ENCODE data around the gene EEPD1. TPM values are rescaled to one million over a fixed set of nuclear protein-coding genes. Genes with fewer than 3 reads are reported as not detected.

EEPD1 gene
- total and polyA plus RNA-seq, 7 experiments from 2014 or later = 2.2 to 15.8 (median 11.3) TPM

- DNase-seq (no peak), ATAC-seq (no peak)
- Mint-ChIP-seq H3K27me3 (peaks cover 0 to 8% (median 0%) of the 10 kb centered on the region in 5 donors), H3K4me1 (peaks cover 0 to 17% (median 5%) of the 10 kb centered on the region in 7 donors), H3K9me3 (no peaks in the 10 kb centered on the region), H3K4me3 (no peak overlapping the region), H3K36me3 (peaks cover 0 to 7% (median 0%) of the 10 kb centered on the region in 5 donors), H3K27ac (no peak overlapping the region)
- CTCF ChIA-PET = no interaction called here
- H3K4me3 ChIP-seq (ENCODE audit: low read length) = no peak overlapping the region
- intact Hi-C loops (cut with micrococcal nuclease) = no loop called here
- H3K4me1 ChIP-seq (ENCODE audit: control insufficient read depth in 2 of 2, insufficient read depth in 2 of 2, low read length in 2 of 2) = no peaks in the 10 kb centered on the region
- POLR2A ChIA-PET = interaction anchor here (0.7 kb wide), 1 partner anchor 458 kb away, joined by 4 read pairs; no protein-coding TSS in a partner anchor
- no peaks in the 10 kb centered on the region for H3K27me3 ChIP-seq (ENCODE audit: control insufficient read depth in 2 of 2, insufficient read depth in 2 of 2, low read length in 2 of 2)
- H3K9me3 ChIP-seq (ENCODE audit: control insufficient read depth in 2 of 3, low read length in 3 of 3) = no peaks in the 10 kb centered on the region
- no peak overlapping the region for H3K27ac ChIP-seq (ENCODE audit: low read depth, low read length)
- no peaks in the 10 kb centered on the region for H3K36me3 ChIP-seq (ENCODE audit: control insufficient read depth in 2 of 3, insufficient read depth in 3 of 3, low read length in 3 of 3)
These were observed 8.9 kb downstream of the EEPD1 start for GRCh38 chr7:36161996-36162395.

- H3K4me1 ChIP-seq (ENCODE audit: control insufficient read depth in 2 of 2, insufficient read depth in 2 of 2, low read length in 2 of 2) = no peaks in the 10 kb centered on the region
- Mint-ChIP-seq H3K9me3 (no peaks in the 10 kb centered on the region), H3K27ac (no peak overlapping the region), H3K27me3 (peaks cover 0 to 5% (median 0%) of the 10 kb centered on the region in 5 donors), H3K4me1 (peaks cover 0 to 14% (median 2%) of the 10 kb centered on the region in 7 donors), H3K36me3 (peaks cover 0 to 4% (median 0%) of the 10 kb centered on the region in 5 donors), H3K4me3 (no peak overlapping the region)
- ChIA-PET CTCF (no interaction called here), POLR2A (no interaction called here)
- peak; percentile 79 for ATAC-seq
- intact Hi-C loops (cut with micrococcal nuclease) = no loop called here
- DNase-seq = no peak
- no peaks in the 10 kb centered on the region for H3K36me3 ChIP-seq (ENCODE audit: control insufficient read depth in 2 of 3, insufficient read depth in 3 of 3, low read length in 3 of 3)
- no peaks in the 10 kb centered on the region for H3K27me3 ChIP-seq (ENCODE audit: control insufficient read depth in 2 of 2, insufficient read depth in 2 of 2, low read length in 2 of 2)
- no peak overlapping the region for H3K27ac ChIP-seq (ENCODE audit: low read depth, low read length)
- no peak overlapping the region for H3K4me3 ChIP-seq (ENCODE audit: low read length)
- H3K9me3 ChIP-seq (ENCODE audit: control insufficient read depth in 2 of 3, low read length in 3 of 3) = no peaks in the 10 kb centered on the region
These were observed 12.0 kb downstream of the EEPD1 start for GRCh38 chr7:36165059-36165458.

- Mint-ChIP-seq H3K36me3 (peaks cover 0 to 4% (median 0%) of the 10 kb centered on the region in 5 donors), H3K4me1 (peaks cover 0 to 16% (median 5%) of the 10 kb centered on the region in 7 donors), H3K4me3 (no peak overlapping the region), H3K27ac (no peak overlapping the region), H3K9me3 (no peaks in the 10 kb centered on the region), H3K27me3 (peaks cover 0 to 8% (median 0%) of the 10 kb centered on the region in 5 donors)
- Histone ChIP-seq H3K27ac (ENCODE audit: low read depth, low read length) (no peak overlapping the region), H3K4me1 (ENCODE audit: control insufficient read depth in 2 of 2, insufficient read depth in 2 of 2, low read length in 2 of 2) (no peaks in the 10 kb centered on the region), H3K4me3 (ENCODE audit: low read length) (no peak overlapping the region), H3K36me3 (ENCODE audit: control insufficient read depth in 2 of 3, insufficient read depth in 3 of 3, low read length in 3 of 3) (no peaks in the 10 kb centered on the region), H3K9me3 (ENCODE audit: control insufficient read depth in 2 of 3, low read length in 3 of 3) (no peaks in the 10 kb centered on the region), H3K27me3 (ENCODE audit: control insufficient read depth in 2 of 2, insufficient read depth in 2 of 2, low read length in 2 of 2) (no peaks in the 10 kb centered on the region)
- ChIA-PET POLR2A (no interaction called here), CTCF (no interaction called here)
- ATAC-seq (no peak), DNase-seq (no peak)
- intact Hi-C loops (cut with micrococcal nuclease) = no loop called here
These were observed 12.7 kb downstream of the EEPD1 start for GRCh38 chr7:36165802-36166201.

GRCh38 chr7:36167403-36168050 lies 14.5 kb downstream of the EEPD1 start:
- CTCF ChIA-PET = no interaction called here

GRCh38 chr7:36171503-36171902 lies 18.4 kb downstream of the EEPD1 start:
- no peak overlapping the region for H3K27ac ChIP-seq (ENCODE audit: low read depth, low read length)
- no peaks in the 10 kb centered on the region for H3K9me3 ChIP-seq (ENCODE audit: control insufficient read depth in 2 of 3, low read length in 3 of 3)
- H3K4me3 ChIP-seq (ENCODE audit: low read length) = no peak overlapping the region
- peaks cover 0 to 1% (median 0%) of the 10 kb centered on the region in 11 donors for H3K9me3 Mint-ChIP-seq
- intact Hi-C loops (cut with micrococcal nuclease) = no loop called here
- DNase-seq = no peak
- ATAC-seq = peak; percentile 9
- ChIA-PET CTCF (no interaction called here), POLR2A (interaction anchor here (1.1 kb wide), 1 partner anchor 13 kb away, joined by 3 read pairs; no protein-coding TSS in a partner anchor)
- H3K4me1 Mint-ChIP-seq = peaks cover 5 to 11% (median 7%) of the 10 kb centered on the region in 7 donors
- H3K36me3 ChIP-seq (ENCODE audit: control insufficient read depth in 2 of 3, insufficient read depth in 3 of 3, low read length in 3 of 3) = no peaks in the 10 kb centered on the region
- peaks cover 0 to 4% (median 0%) of the 10 kb centered on the region in 5 donors for H3K36me3 Mint-ChIP-seq
- no peaks in the 10 kb centered on the region for H3K27me3 ChIP-seq (ENCODE audit: control insufficient read depth in 2 of 2, insufficient read depth in 2 of 2, low read length in 2 of 2)
- H3K27ac Mint-ChIP-seq = peak overlapping the region in 1 of 9 donors; percentile 13
- no peaks in the 10 kb centered on the region for H3K4me1 ChIP-seq (ENCODE audit: control insufficient read depth in 2 of 2, insufficient read depth in 2 of 2, low read length in 2 of 2)
- no peak overlapping the region for H3K4me3 Mint-ChIP-seq
- H3K27me3 Mint-ChIP-seq = peaks cover 0 to 6% (median 0%) of the 10 kb centered on the region in 5 donors

More at GRCh38 chr7:36167403-36168050, 14.5 kb downstream of the EEPD1 start:
- intact Hi-C loops (cut with micrococcal nuclease) = no loop called here
- Mint-ChIP-seq H3K9me3 (no peaks in the 10 kb centered on the region), H3K27me3 (peaks cover 0 to 8% (median 0%) of the 10 kb centered on the region in 5 donors), H3K4me1 (peaks cover 5 to 12% (median 6%) of the 10 kb centered on the region in 7 donors), H3K36me3 (no peaks in the 10 kb centered on the region), H3K4me3 (no peak overlapping the region), H3K27ac (no peak overlapping the region)
- ATAC-seq (no peak), DNase-seq (no peak)
- Histone ChIP-seq H3K27ac (ENCODE audit: low read depth, low read length) (no peak overlapping the region), H3K9me3 (ENCODE audit: control insufficient read depth in 2 of 3, low read length in 3 of 3) (no peaks in the 10 kb centered on the region), H3K27me3 (ENCODE audit: control insufficient read depth in 2 of 2, insufficient read depth in 2 of 2, low read length in 2 of 2) (no peaks in the 10 kb centered on the region), H3K4me3 (ENCODE audit: low read length) (no peak overlapping the region), H3K36me3 (ENCODE audit: control insufficient read depth in 2 of 3, insufficient read depth in 3 of 3, low read length in 3 of 3) (no peaks in the 10 kb centered on the region), H3K4me1 (ENCODE audit: control insufficient read depth in 2 of 2, insufficient read depth in 2 of 2, low read length in 2 of 2) (no peaks in the 10 kb centered on the region)
- POLR2A ChIA-PET = interaction anchor here (0.8 kb wide), 1 partner anchor 11 kb away, joined by 3 read pairs; no protein-coding TSS in a partner anchor

- DNase-seq (no peak), ATAC-seq (peak; percentile 88)
- Mint-ChIP-seq H3K9me3 (peaks cover 0 to 1% (median 0%) of the 10 kb centered on the region in 11 donors), H3K27ac (no peak overlapping the region), H3K27me3 (peaks cover 0 to 2% (median 0%) of the 10 kb centered on the region in 5 donors), H3K36me3 (peaks cover 0 to 4% (median 0%) of the 10 kb centered on the region in 5 donors), H3K4me3 (no peak overlapping the region), H3K4me1 (peaks cover 5 to 7% (median 6%) of the 10 kb centered on the region in 7 donors)
- no peaks in the 10 kb centered on the region for H3K27me3 ChIP-seq (ENCODE audit: control insufficient read depth in 2 of 2, insufficient read depth in 2 of 2, low read length in 2 of 2)
- H3K4me1 ChIP-seq (ENCODE audit: control insufficient read depth in 2 of 2, insufficient read depth in 2 of 2, low read length in 2 of 2) = no peaks in the 10 kb centered on the region
- no peaks in the 10 kb centered on the region for H3K9me3 ChIP-seq (ENCODE audit: control insufficient read depth in 2 of 3, low read length in 3 of 3)
- POLR2A ChIA-PET = no interaction called here
- no peaks in the 10 kb centered on the region for H3K36me3 ChIP-seq (ENCODE audit: control insufficient read depth in 2 of 3, insufficient read depth in 3 of 3, low read length in 3 of 3)
- intact Hi-C loops (cut with micrococcal nuclease) = no loop called here
- CTCF ChIA-PET = no interaction called here
- no peak overlapping the region for H3K4me3 ChIP-seq (ENCODE audit: low read length)
- no peak overlapping the region for H3K27ac ChIP-seq (ENCODE audit: low read depth, low read length)
These were observed 22.8 kb downstream of the EEPD1 start for GRCh38 chr7:36175886-36176285.

- POLR2A ChIA-PET = no interaction called here
- ATAC-seq = no peak
- peak overlapping the region in 1 of 9 donors; percentile 14 for H3K27ac Mint-ChIP-seq
- no peak for DNase-seq
- no peaks in the 10 kb centered on the region for H3K27me3 ChIP-seq (ENCODE audit: control insufficient read depth in 2 of 2, insufficient read depth in 2 of 2, low read length in 2 of 2)
- intact Hi-C loops (cut with micrococcal nuclease) = no loop called here
- peaks cover 0 to 6% (median under 1%) of the 10 kb centered on the region in 7 donors for H3K4me1 Mint-ChIP-seq
- H3K36me3 ChIP-seq (ENCODE audit: control insufficient read depth in 2 of 3, insufficient read depth in 3 of 3, low read length in 3 of 3) = no peaks in the 10 kb centered on the region
- peaks cover 0 to 1% (median 0%) of the 10 kb centered on the region in 11 donors for H3K9me3 Mint-ChIP-seq
- H3K4me3 Mint-ChIP-seq = no peak overlapping the region
- no peak overlapping the region for H3K4me3 ChIP-seq (ENCODE audit: low read length)
- H3K9me3 ChIP-seq (ENCODE audit: control insufficient read depth in 2 of 3, low read length in 3 of 3) = no peaks in the 10 kb centered on the region
- CTCF ChIA-PET = no interaction called here
- no peak overlapping the region for H3K27ac ChIP-seq (ENCODE audit: low read depth, low read length)
- no peaks in the 10 kb centered on the region for H3K4me1 ChIP-seq (ENCODE audit: control insufficient read depth in 2 of 2, insufficient read depth in 2 of 2, low read length in 2 of 2)
- H3K27me3 Mint-ChIP-seq = peaks cover 0 to 5% (median 0%) of the 10 kb centered on the region in 5 donors
- H3K36me3 Mint-ChIP-seq = peaks cover 0 to 4% (median 0%) of the 10 kb centered on the region in 5 donors
These were observed 23.6 kb downstream of the EEPD1 start for GRCh38 chr7:36176697-36177096.
